NT2/D1 (cell line): ENCODE data around the gene TRIM31.
"Not testable (repeated sequence)": the region's sequence is repeated elsewhere in the genome, so short reads cannot be mapped to it uniquely, and the experiment has no call there.

Source experiments
- DNase-seq: peaks from one replicate; pipeline ENCODE4 v3.0.0-alpha.2; 2011; ENCODE audit warnings: low read depth, low spot score
- H3K27me3 ChIP-seq: 2 replicates; pipeline ENCODE4 v1.6.0; 2011; ENCODE audit warnings: mild to moderate bottlenecking; ENCODE audit not compliant: insufficient read length, insufficient read depth
- H3K36me3 ChIP-seq: 2 replicates; pipeline ENCODE4 v1.6.1; 2011; ENCODE audit warnings: mild to moderate bottlenecking, low read length, mixed read lengths; ENCODE audit not compliant: insufficient read depth, insufficient read length
- H3K4me1 ChIP-seq: 2 replicates; pipeline ENCODE4 v1.5.1; 2011; ENCODE audit not compliant: insufficient read depth, insufficient read length
- H3K4me3 ChIP-seq: 2 replicates; pipeline ENCODE4 v1.5.1; 2011; ENCODE audit warnings: low read depth; ENCODE audit not compliant: insufficient read length
- H3K9ac ChIP-seq: 2 replicates; pipeline ENCODE4 v1.6.0; 2011; ENCODE audit warnings: low read depth; ENCODE audit not compliant: insufficient read length
- H3K9me3 ChIP-seq: 2 replicates; pipeline ENCODE4 v1.5.1; 2011; ENCODE audit warnings: mild to moderate bottlenecking, low read length; ENCODE audit not compliant: insufficient read depth
- SUZ12 ChIP-seq: IDR thresholded peaks from 2 replicates; pipeline ENCODE4 v1.6.1; 2011; ENCODE audit not compliant: insufficient read length, insufficient read depth; ENCODE audit errors: extremely low read depth
- YY1 ChIP-seq: IDR thresholded peaks from 2 replicates; pipeline ENCODE4 v1.6.1; 2011; ENCODE audit not compliant: insufficient read length, insufficient read depth
- ZNF274 ChIP-seq: IDR thresholded peaks from 2 replicates; pipeline ENCODE4 v1.6.1; 2011; ENCODE audit warnings: mild to moderate bottlenecking, low read depth, low read length

Gene TRIM31

DNA sequence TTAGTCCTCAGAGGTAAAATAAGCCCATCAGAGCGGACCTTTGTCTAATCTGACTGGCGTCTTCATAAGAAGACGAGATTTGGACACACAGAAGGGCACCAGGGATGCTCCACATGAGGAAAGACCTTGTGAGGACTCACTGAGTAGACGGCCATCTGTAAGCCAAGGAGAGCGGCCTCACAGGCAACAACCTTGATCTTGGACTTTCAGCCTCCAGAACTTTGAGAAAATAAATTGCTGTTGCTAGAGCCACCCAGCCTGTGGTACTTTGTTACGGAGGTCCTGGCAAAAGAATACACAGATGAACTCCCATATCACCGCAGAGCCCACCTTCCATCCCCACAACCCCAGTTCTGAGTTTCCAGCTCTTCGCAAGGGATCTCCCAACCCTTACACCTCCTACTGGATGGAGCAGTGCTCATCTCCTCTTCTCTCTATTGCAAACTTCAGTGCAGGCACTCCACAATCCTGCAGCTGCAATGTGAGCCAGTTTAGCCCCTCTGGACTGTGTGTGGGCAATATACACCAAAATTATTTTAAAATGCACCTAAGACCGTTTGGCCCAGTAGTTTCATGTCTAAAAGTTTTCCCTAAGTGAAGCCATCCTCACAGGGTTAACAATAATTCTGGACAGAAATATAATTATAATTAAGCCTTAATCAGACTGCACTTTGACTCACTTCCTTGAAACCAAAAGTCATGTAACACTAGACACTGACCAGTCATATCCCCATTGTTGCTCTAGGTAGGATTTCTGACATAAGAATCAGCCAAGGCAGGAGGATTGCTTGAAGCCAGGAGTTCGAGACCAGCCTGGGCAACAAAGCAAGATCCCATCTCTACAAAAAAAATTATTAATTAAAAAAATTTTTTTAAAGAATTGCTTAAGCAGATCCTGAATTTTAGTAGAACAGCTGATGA, 8.8 kb upstream of the TRIM31 start:
- Histone ChIP-seq H3K36me3 (no peaks in the 10 kb centered on the region), H3K9ac (no peak overlapping the region)

DNA sequence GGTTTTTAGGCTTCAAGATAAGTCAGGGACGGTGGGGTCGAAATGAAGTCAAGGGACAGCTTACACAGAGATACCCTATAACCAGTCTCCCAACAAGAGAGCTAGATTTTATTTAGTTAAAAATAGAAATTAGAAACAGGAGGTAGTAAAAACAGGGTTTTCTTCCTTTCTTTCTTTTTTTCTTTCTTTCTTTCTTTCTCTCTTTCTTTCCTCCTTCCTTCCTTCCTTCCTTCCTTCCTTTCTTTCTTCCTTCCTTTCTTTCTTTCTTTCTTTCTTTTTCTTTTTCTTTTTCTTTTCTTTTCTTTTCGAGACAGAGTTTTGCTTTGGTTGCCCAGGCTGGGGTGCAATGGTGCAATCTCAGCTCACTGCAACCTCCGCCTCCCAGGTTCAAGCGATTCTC, 5.8 kb upstream of the TRIM31 start:
- not testable (repeated sequence) for H3K4me3 ChIP-seq, H3K4me1 ChIP-seq, H3K27me3 ChIP-seq, H3K36me3 ChIP-seq, H3K9ac ChIP-seq, DNase-seq, H3K9me3 ChIP-seq

More for the DNA sequence above, 8.8 kb upstream of the TRIM31 start:
- H3K9me3 ChIP-seq = no peaks in the 10 kb centered on the region
- peaks cover 15% of the 10 kb centered on the region for H3K27me3 ChIP-seq
- H3K4me1 ChIP-seq = no peaks in the 10 kb centered on the region
- no peak overlapping the region for H3K4me3 ChIP-seq
- TF ChIP-seq ZNF274 = no peak
- no peak for TF ChIP-seq SUZ12
- TF ChIP-seq YY1 = no peak
- DNase-seq = no peak

DNA sequence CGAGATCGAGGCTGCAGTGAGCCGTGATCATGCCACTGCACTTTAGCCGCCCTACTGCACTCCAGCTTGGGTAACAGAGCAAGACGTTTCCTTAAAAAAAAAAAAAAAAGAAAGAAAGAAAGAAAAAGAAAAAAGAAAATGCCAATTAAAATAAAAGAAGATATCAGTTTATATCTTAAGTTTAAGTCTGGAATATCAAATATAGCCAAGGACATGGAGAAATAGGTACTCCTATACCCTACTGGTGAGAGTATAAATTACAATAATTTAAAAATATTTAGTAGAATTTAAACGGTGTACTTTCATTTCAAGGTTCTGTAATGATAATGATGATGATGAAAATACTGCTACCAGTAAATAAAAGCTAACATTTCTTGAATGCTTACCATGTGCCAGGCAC, 3.8 kb upstream of the TRIM31 start:
- TF ChIP-seq ZNF274 = no peak
- TF ChIP-seq SUZ12 = no peak
- no peak for TF ChIP-seq YY1

DNA sequence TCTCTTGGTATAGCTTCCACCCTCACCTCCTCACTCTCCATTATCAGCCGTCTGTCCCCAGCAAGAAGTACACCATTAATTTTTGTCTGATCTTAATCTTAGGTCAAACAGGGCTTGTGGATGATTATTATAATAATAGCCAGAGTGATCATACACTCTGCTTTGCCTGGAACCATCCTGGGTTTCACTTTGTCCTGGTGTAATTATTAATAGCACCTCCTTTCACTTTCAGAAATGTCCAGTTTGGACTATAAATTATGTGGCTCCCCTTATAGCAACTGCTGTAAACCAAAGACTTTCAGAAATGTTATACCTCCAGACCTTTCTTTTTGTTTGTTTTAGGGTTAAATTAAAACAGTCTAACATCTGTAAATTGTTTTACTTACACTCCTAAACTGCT, 951 bp upstream of the TRIM31 start:
- H3K36me3 ChIP-seq = no peaks in the 10 kb centered on the region
- no peaks in the 10 kb centered on the region for H3K9me3 ChIP-seq
- H3K4me3 ChIP-seq = no peak overlapping the region
- H3K9ac ChIP-seq = no peak overlapping the region
- no peak for DNase-seq
- TF ChIP-seq SUZ12 (no peak), YY1 (no peak), ZNF274 (no peak)
- no peaks in the 10 kb centered on the region for H3K4me1 ChIP-seq
- peaks cover 11% of the 10 kb centered on the region for H3K27me3 ChIP-seq

More for the DNA sequence above, 3.8 kb upstream of the TRIM31 start:
- H3K9ac ChIP-seq = no peak overlapping the region
- H3K4me3 ChIP-seq = no peak overlapping the region
- no peaks in the 10 kb centered on the region for H3K36me3 ChIP-seq
- no peak for DNase-seq
- H3K27me3 ChIP-seq = peaks cover 11% of the 10 kb centered on the region
- H3K4me1 ChIP-seq = no peaks in the 10 kb centered on the region
- no peaks in the 10 kb centered on the region for H3K9me3 ChIP-seq

DNA sequence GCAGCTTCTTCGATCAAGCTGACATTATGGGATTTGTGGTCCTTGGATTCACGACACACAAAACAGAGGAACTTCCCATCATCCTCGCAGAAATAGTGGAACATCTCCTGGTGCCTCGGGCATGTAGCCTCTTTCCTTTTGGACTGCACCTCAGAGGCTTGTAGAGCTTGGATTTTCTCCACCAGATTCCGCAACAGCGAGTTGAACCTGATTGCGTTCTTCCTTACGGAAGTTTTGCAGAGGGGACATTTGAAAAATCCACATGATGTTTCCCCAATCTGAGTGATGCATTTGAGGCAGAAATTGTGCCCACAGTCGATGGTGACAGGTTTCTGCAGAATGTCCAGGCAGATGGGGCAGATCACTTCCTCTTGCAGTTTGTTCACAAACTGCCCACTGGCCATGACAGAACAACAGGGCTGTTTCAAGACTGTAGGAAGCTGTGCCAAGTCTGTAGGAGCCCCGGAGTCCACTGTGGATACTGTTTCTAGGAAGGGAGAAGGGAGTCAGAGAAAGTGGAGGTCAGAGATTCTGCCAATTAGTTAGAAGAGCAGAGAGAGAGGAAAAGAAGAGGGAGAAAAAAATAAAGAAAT, 392 bp downstream of the TRIM31 start:
- TF ChIP-seq SUZ12 = no peak
- TF ChIP-seq ZNF274 = no peak
- H3K27me3 ChIP-seq = peaks cover 11% of the 10 kb centered on the region
- no peak for DNase-seq

DNA sequence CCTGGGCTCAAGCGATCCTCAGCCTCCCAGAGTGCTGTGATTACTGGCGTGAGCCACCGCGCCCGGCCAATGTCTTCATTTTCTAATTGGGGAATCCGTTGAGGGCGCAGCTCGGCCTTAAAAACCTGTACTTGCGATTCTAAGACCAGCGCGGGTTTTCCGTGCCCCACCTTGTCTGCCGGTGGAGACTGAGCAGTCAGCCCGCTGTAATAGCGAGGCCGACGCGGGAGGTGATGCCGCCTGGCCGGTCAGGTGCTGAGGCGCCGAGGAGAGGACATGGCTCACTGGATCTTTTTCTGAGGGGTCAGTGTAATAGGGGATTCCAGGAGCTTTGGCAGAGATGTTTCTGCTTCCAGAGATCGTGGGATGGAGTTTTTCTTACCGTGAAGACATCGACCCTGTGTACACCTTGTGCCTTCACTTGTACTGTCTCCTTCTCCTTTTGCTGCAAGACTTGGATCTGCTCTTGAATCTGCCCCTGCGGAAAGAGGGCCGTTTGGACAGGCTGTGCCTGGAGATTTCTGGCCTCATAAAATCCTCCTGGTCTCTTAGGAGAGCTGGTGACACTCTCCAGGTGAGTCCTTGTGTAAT, 1.5 kb downstream of the TRIM31 start:
- no peak overlapping the region for H3K9ac ChIP-seq
- H3K27me3 ChIP-seq = peaks cover 11% of the 10 kb centered on the region
- no peak overlapping the region for H3K4me3 ChIP-seq
- H3K36me3 ChIP-seq = no peaks in the 10 kb centered on the region
- TF ChIP-seq SUZ12 (no peak), ZNF274 (no peak), YY1 (no peak)
- no peaks in the 10 kb centered on the region for H3K4me1 ChIP-seq
- no peak for DNase-seq
- H3K9me3 ChIP-seq = no peaks in the 10 kb centered on the region

More for the DNA sequence above, 392 bp downstream of the TRIM31 start:
- Histone ChIP-seq H3K36me3 (no peaks in the 10 kb centered on the region), H3K4me1 (no peaks in the 10 kb centered on the region), H3K4me3 (no peak overlapping the region), H3K9me3 (no peaks in the 10 kb centered on the region), H3K9ac (no peak overlapping the region)

DNA sequence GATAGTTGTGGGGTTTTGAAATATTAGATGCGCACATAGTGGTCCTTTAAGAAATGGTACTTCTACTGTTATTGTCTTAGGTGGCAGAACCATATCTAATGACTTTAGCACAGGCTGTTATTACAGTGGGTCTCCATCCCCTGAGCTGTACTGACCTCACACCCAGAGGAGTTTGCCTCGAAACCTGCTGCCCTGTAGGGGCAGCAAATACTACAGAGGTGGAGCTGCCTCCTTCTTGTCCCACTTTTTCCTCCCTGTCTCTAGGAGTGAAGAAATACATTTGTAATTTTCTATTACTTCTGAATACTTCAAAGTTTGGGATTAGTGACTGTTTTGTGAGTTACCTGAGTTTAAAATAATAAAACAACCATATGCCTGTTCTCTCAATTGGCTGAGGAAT, 8.2 kb downstream of the TRIM31 start:
- H3K27me3 ChIP-seq = peaks cover 31% of the 10 kb centered on the region
- TF ChIP-seq SUZ12 = no peak
- no peak for TF ChIP-seq YY1
- TF ChIP-seq ZNF274 = no peak
- H3K9me3 ChIP-seq = no peaks in the 10 kb centered on the region

More for the DNA sequence above, 8.2 kb downstream of the TRIM31 start:
- Histone ChIP-seq H3K4me3 (no peak overlapping the region), H3K36me3 (no peaks in the 10 kb centered on the region), H3K9ac (no peak overlapping the region), H3K4me1 (peaks cover 2% of the 10 kb centered on the region)
- no peak for DNase-seq
